UCSD-AML1 (cell line): ENCODE measurements around the gene WWOX.

Experiments used
- DNase-seq: peaks from one replicate; lab custom pipeline; 2025; ENCODE audit not compliant: unreplicated experiment; lab: John Stamatoyannopoulos, UW

The WWOX gene

GRCh38 chr16:78326731-78327130 lies 227.3 kb downstream of the WWOX start:
- no peak for DNase-seq

DNA sequence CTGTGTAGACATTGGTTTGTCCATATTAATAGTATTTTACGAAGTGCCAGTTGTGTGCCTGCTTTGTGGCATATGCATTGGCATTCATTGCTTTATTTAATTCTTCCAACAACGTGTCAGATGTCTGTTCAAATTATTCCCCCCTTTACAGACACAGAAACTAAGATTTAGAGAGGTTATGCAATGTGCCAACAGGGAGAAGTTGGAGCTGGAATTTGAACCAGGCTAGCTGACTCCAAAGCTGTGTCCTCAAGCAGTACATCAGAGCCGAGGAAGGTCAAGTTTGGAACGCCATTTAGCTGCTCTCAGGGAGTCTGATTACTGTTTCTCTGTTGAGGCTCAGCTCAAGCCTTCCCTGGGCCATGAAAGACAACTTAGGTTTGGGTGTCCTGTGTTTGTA lies 232.3 kb downstream of the WWOX start:
- DNase-seq: no peak

- DNase-seq: no peak
Observed at GRCh38 chr16:78333808-78334207, 234.4 kb downstream of the WWOX start.

- no peak for DNase-seq
Observed at GRCh38 chr16:78340590-78340989, 241.1 kb downstream of the WWOX start.

GRCh38 chr16:78348068-78348467 lies 248.6 kb downstream of the WWOX start:
- DNase-seq: no peak

- DNase-seq: no peak
Observed at GRCh38 chr16:78348886-78349285, 249.4 kb downstream of the WWOX start.

- DNase-seq: no peak
Observed at GRCh38 chr16:78352184-78352583, 252.7 kb downstream of the WWOX start.

GRCh38 chr16:78353640-78354275 lies 254.3 kb downstream of the WWOX start:
- no peak for DNase-seq

GRCh38 chr16:78362524-78363135 lies 263.2 kb downstream of the WWOX start:
- DNase-seq: no peak

GRCh38 chr16:78363843-78364555 lies 264.5 kb downstream of the WWOX start:
- no peak for DNase-seq

GRCh38 chr16:78364556-78364880 lies 265.1 kb downstream of the WWOX start:
- no peak for DNase-seq

DNA sequence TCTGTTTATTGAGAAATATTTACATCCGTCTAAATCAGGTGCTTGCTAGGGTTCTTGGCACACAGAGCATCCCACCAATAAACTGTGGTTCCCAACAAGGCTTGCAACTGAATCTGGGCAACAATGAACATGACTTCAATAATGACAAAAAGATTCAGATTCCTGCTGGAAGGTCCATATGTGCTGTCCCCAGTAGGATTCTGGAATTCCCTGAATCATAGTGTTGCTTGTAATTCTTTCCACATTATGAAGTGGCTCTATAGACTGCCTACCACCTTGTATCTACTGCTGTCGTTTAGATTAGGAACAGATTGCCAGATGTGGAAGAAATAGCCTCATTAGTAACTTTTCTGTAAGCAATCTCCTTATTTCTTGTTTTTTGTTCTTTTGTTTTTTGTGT lies 265.9 kb downstream of the WWOX start:
- no peak for DNase-seq

GRCh38 chr16:78368121-78369102 lies 269.0 kb downstream of the WWOX start:
- DNase-seq: no peak

- DNase-seq: no peak
Observed at GRCh38 chr16:78372277-78372676, 272.8 kb downstream of the WWOX start.

GRCh38 chr16:78375055-78375679 lies 275.7 kb downstream of the WWOX start:
- DNase-seq: no peak

GRCh38 chr16:78376452-78376851 lies 277.0 kb downstream of the WWOX start:
- DNase-seq: no peak

DNA sequence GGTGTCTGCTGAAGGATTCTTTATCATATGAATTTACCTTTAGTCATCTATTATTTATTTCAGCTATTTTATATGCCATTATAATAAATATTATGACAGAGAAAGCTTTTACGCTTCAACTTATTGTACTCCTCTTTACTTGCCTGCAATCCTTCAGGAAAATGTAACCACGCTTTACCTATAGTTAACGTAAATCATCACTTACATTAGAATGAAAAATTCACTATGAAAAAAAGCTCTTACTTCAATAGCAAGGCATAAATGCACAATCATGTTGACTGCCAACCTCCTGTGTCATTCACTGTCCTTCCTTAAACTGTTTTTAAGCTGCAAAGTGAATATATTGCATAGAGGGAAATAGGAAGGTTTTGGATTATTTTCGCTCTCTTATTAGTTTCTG lies 277.9 kb downstream of the WWOX start:
- DNase-seq: no peak

GRCh38 chr16:78381060-78381459 lies 281.6 kb downstream of the WWOX start:
- no peak for DNase-seq

GRCh38 chr16:78383118-78383517 lies 283.7 kb downstream of the WWOX start:
- no peak for DNase-seq

- no peak for DNase-seq
Observed at GRCh38 chr16:78385086-78385805, 285.8 kb downstream of the WWOX start.
